ENCODE data around the gene FGF5.
"Not testable (repeated sequence)": the region's sequence is repeated elsewhere in the genome, so short reads cannot be mapped to it uniquely, and the experiment has no call there.

FGF5 gene

DNA sequence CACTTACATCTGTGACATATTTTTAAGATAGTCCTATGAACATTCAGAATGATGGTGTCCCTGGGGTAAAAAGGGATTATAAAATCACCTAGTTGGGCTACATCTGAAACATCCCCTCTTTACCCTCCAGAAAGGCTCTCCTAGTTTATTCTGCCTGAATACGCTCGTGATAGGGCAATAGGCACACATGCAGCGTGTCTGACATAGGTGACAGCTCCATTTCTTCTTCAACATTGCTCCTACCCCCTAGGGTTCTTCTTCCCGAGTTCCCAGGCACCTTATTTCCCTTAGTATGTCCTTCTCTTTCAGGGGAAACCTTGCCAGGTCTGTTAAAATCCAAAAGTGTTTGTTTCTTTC, 42.0 kb downstream of the FGF5 start:
- TF ChIP-seq, protein P1, sequence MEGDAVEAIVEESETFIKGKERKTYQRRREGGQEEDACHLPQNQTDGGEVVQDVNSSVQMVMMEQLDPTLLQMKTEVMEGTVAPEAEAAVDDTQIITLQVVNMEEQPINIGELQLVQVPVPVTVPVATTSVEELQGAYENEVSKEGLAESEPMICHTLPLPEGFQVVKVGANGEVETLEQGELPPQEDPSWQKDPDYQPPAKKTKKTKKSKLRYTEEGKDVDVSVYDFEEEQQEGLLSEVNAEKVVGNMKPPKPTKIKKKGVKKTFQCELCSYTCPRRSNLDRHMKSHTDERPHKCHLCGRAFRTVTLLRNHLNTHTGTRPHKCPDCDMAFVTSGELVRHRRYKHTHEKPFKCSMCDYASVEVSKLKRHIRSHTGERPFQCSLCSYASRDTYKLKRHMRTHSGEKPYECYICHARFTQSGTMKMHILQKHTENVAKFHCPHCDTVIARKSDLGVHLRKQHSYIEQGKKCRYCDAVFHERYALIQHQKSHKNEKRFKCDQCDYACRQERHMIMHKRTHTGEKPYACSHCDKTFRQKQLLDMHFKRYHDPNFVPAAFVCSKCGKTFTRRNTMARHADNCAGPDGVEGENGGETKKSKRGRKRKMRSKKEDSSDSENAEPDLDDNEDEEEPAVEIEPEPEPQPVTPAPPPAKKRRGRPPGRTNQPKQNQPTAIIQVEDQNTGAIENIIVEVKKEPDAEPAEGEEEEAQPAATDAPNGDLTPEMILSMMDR (IDR thresholded peaks at IDR 0.05; ENCODE audit: extremely low read depth, missing control alignments) = no peak
- no peak for DNase-seq (ENCODE audit: low spot score)

DNA sequence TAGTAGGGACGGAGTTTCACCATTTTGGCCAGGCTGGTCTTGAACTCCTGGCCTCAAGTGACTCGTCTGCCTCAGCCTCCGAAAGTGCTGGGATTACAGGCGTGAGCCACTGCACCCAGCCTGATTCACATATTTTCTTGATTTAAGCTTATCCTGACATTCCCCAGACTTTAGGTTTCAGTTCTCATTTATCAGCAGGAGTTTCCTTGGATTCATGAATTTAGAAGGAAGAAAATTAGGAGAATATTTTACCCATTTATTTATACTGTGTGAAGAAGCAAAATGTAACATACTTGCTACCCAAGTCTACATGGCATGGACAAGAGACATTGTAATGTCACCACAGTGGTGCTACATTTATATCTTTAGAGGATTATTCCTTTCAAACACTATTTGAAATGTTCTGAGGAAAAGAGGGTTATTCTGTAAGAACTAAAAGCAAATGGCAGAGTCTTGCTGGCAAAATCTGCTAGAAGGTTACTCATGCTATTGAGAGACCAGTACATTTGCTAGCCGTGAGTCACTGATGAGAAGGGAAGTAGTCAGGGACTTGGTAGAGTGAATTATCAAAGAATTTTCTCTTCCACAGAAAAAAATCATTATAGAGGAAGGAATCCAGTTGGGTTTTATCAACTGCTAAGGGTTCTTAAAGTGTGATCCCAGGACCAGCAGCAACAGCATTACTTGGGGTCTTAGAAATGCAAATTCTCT, 43.0 kb downstream of the FGF5 start:
- TF ChIP-seq, protein P1 (IDR thresholded peaks at IDR 0.05; ENCODE audit: extremely low read depth, missing control alignments) = no peak
- DNase-seq (ENCODE audit: low spot score) = no peak

DNA sequence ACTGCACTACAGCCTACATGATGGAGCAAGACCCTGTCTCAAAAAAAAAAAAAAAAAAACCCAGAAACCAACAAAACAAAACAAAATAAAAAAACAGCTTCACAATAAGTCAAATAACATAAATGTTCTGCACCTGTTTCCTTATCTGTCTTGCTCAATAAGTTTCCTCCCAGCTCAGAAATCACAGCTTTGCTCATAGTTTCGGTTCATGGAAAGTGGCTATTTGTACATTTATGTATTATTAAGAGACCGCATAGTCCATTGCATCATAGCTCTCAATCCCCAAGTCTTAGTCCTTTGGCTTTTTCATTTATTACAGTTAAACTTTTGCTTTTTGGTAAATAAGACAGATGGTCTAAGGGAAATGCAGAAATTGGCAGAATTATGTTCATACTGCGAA, 44.7 kb downstream of the FGF5 start:
- TF ChIP-seq, protein P1 (IDR thresholded peaks at IDR 0.05; ENCODE audit: extremely low read depth, missing control alignments) = no peak
- no peak for DNase-seq (ENCODE audit: low spot score)

DNA sequence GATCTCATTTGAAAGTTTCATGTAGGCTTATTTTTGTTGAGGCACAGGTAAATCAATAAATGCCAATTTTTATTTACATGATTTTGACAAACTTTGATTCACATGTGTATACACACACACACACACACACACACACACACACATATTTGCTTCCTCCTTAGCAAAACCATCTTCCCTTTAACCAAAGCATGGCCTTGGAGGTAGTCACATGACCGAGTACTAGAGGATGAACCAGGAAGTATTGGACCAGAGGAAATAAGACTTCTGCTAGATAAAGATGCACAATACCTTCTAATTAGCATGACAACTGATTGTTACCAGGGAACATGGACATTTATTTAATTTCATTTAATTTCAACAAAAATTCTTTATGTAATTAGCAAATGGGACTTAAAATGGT, 45.7 kb downstream of the FGF5 start:
- TF ChIP-seq, protein P1 (IDR thresholded peaks at IDR 0.05; ENCODE audit: extremely low read depth, missing control alignments) = no peak
- no peak for DNase-seq (ENCODE audit: low spot score)

DNA sequence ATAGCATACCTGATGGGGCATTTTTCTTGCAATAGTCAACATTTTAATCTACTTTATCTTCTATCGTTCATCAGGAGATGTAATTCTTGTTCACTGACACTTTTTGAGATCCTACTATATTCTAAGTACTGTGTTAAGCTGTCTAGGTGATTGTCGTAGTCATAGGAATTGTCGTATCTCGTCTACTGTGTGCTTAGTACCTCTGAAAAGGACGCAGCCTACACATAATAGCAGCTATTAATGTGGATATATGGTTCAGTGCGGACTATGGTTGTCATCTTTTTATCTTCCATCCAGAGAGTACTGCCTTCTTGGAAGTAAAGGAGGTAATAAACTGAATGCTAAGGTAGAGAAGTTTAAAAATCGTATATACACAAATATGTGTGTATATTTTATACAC, 47.2 kb downstream of the FGF5 start:
- TF ChIP-seq, protein P1 (IDR thresholded peaks at IDR 0.05; ENCODE audit: extremely low read depth, missing control alignments) = no peak

DNA sequence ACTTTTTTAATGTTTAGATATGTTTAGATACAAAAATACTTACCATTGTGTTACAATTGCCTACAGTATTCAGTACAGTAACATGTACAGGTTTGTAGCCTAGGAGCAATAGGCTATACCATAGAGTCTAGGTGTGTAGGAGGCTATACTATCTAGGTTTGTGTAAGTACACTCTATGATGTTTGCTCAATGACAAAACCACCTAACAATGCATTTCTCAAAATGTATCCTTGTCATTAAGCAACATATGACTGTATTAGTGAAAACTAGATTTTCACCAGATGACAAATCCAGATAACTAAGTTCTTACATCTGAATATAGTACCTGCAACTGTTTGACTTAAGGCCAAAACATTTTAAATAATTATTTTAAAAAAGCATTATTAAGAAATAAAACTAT, 49.4 kb downstream of the FGF5 start:
- DNase-seq (ENCODE audit: low spot score) = not testable (repeated sequence)

More for the DNA sequence above, 47.2 kb downstream of the FGF5 start:
- DNase-seq (ENCODE audit: low spot score) = no peak

DNA sequence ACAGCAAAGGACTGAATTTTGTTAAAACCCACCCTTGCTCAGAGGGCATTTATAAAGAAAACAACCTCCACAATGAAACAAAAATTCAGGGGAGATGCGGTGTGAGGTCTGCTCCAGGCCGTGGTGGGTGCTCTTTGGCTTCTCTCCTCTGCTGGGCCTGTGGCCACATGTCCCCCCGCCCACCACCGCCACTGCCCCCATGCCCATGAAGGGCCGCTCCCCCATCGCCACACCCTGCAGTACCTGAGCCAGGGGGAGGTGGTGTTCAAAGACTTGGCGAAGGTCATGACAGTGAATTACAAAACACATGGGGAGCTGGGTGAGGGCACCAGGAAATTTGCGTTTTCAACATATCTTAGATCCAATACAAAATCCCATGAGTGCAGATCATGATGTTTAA, 54.9 kb downstream of the FGF5 start:
- DNase-seq (ENCODE audit: low spot score) = no peak
- TF ChIP-seq, protein P1 (IDR thresholded peaks at IDR 0.05; ENCODE audit: extremely low read depth, missing control alignments) = no peak

DNA sequence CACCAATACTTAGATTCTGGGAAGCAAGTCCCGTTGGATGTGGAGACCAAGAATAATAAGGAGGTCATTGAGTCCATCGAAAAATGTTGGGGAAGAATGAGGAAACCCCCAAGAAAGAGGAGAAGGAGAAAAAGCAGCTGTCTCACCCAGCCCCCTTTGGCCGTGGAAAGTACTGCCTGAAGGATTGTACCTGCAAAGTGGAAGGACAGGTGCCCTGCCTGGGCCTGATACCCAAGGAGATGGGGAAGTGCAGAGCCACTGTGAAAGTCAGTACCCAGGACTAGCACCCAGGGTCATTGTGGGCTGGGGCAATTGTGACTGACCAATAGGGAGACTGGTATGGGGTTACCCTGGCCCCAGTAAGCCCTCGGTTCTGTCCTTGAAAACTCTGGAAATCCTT, 55.3 kb downstream of the FGF5 start:
- no peak for DNase-seq (ENCODE audit: low spot score)
- TF ChIP-seq, protein P1 (IDR thresholded peaks at IDR 0.05; ENCODE audit: extremely low read depth, missing control alignments) = no peak

Data from GM20000 (cell line).